SK-N-SH (cell line): Measurements from ENCODE around the gene FAM47E. TPM values are rescaled to one million over a fixed set of nuclear protein-coding genes. Genes with fewer than 3 reads are reported as not detected.

Experiments
- CTCF ChIA-PET: fragments of 300-600, 350-600 bp; formaldehyde crosslinking; extraction: SDS; loops from one replicate; lab custom pipeline; 2021; lab: Yijun Ruan, JAX
- POLR2A ChIA-PET: fragments of 350-600 bp; sonication (Branson Sonifier 250); formaldehyde crosslinking; extraction: SDS; loops from one replicate; lab custom pipeline; 2020; ENCODE audit warnings: antibody characterized with exemption, inconsistent platforms; lab: Yijun Ruan, JAX
- DNase-seq: peaks from one replicate; pipeline ENCODE4 v3.0.0; 2012
- H2AFZ ChIP-seq: fragments of 200-600 bp; sonication (generic); 2 replicates; pipeline ENCODE4 v1.8.1; 2016; ENCODE audit warnings: antibody characterized with exemption, mild to moderate bottlenecking, low read depth
- H3F3A ChIP-seq: fragments of 200-600 bp; sonication (generic); replicated peaks from 2 replicates; pipeline ENCODE3; 2016; ENCODE audit warnings: antibody characterized with exemption, mild to moderate bottlenecking; ENCODE audit not compliant: insufficient read depth
- H3K27ac ChIP-seq, 2 experiments: fragments of 200-500 bp in 1 of 2; fragments of 200-600 bp in 1 of 2; sonication (Bioruptor generic) in 1 of 2; sonication (generic), shearing (Covaris generic) in 1 of 2; 2 replicates each; pipeline versions ENCODE4 v1.5.1 to v1.6.1; 2014 to 2016; ENCODE audit warnings: low read depth in 2 of 2, inconsistent platforms in 1 of 2, low read length in 1 of 2, mild to moderate bottlenecking in 1 of 2, mixed read lengths in 1 of 2
- H3K27me3 ChIP-seq: fragments of 200-600 bp; sonication (generic), shearing (Covaris generic); 2 replicates; pipeline ENCODE4 v1.6.1; 2016; ENCODE audit warnings: mixed run types; ENCODE audit not compliant: insufficient read depth
- H3K36me3 ChIP-seq, 2 experiments: fragments of 200-500 bp in 1 of 2; fragments of 200-600 bp in 1 of 2; sonication (Bioruptor generic) in 1 of 2; sonication (generic) in 1 of 2; replicated peaks in 1 of 2; 2 replicates each; pipeline versions ENCODE3 to v1.5.1; 2014 to 2016; ENCODE audit warnings: low read length in 1 of 2, mild to moderate bottlenecking in 1 of 2; ENCODE audit not compliant: insufficient read depth in 2 of 2, control insufficient read depth in 1 of 2
- H3K4me1 ChIP-seq, 2 experiments: fragments of 200-500 bp in 1 of 2; fragments of 200-600 bp in 1 of 2; sonication (Bioruptor generic) in 1 of 2; sonication (generic), shearing (Covaris generic) in 1 of 2; 2 replicates each; pipeline versions ENCODE4 v1.5.1 to v1.6.1; 2014 to 2016; ENCODE audit warnings: low read depth in 1 of 2, low read length in 1 of 2, mixed run types in 1 of 2; ENCODE audit not compliant: insufficient read depth in 2 of 2, control insufficient read depth in 1 of 2
- H3K4me2 ChIP-seq: fragments of 200-600 bp; sonication (generic), shearing (Covaris generic); 2 replicates; pipeline ENCODE4 v1.6.1; 2017; ENCODE audit warnings: mixed run types
- H3K4me3 ChIP-seq, 2 experiments: fragments of 200-500 bp in 1 of 2; fragments of 200-600 bp in 1 of 2; sonication (Bioruptor generic) in 1 of 2; sonication (generic), shearing (Covaris generic) in 1 of 2; 2 replicates each; pipeline versions ENCODE4 v1.5.1 to v1.8.1; 2014 to 2016; ENCODE audit warnings: low read depth in 2 of 2, inconsistent platforms in 1 of 2, low read length in 1 of 2, mild to moderate bottlenecking in 1 of 2, mixed read lengths in 1 of 2, moderate library complexity in 1 of 2
- H3K79me2 ChIP-seq: fragments of 200-600 bp; sonication (generic); 2 replicates; pipeline ENCODE4 v1.8.1; 2017; ENCODE audit warnings: mild to moderate bottlenecking; ENCODE audit not compliant: insufficient read depth
- H3K9ac ChIP-seq: fragments of 200-600 bp; sonication (generic); 2 replicates; pipeline ENCODE4 v1.6.1; 2017; ENCODE audit warnings: mixed run types
- H3K9me2 ChIP-seq: fragments of 200-600 bp; sonication (generic); 2 replicates; pipeline ENCODE4 v1.6.1; 2017; ENCODE audit warnings: mixed run types
- H3K9me3 ChIP-seq: fragments of 200-600 bp; sonication (generic); 2 replicates; pipeline ENCODE4 v1.6.1; 2017; ENCODE audit warnings: mixed run types, mild to moderate bottlenecking, moderate library complexity
- H4K20me1 ChIP-seq: fragments of 200-600 bp; sonication (generic); 2 replicates; pipeline ENCODE4 v1.6.1; 2017; ENCODE audit warnings: mild to moderate bottlenecking, mixed run types; ENCODE audit not compliant: insufficient read depth
- CHD2 ChIP-seq: fragments of 150-350 bp; IDR thresholded peaks from 2 replicates; pipeline ENCODE4 v1.6.1; 2018; ENCODE audit warnings: low read length; ENCODE audit not compliant: partially characterized antibody
- ELF1 ChIP-seq: IDR thresholded peaks from 2 replicates; pipeline ENCODE4 v1.4.0; 2012
- FOSL2 ChIP-seq: IDR thresholded peaks from 2 replicates; pipeline ENCODE4 v1.4.0; 2012; ENCODE audit warnings: low read depth, mild to moderate bottlenecking, moderate library complexity, borderline replicate concordance
- FOXM1 ChIP-seq: IDR thresholded peaks from 2 replicates; pipeline ENCODE4 v1.4.0; 2012; ENCODE audit warnings: low read depth, mild to moderate bottlenecking
- GABPA ChIP-seq: IDR thresholded peaks from 2 replicates; pipeline ENCODE4 v1.4.0; 2012; ENCODE audit warnings: low read depth, mild to moderate bottlenecking
- GATA2 ChIP-seq: sonication (generic); formaldehyde crosslinking; IDR thresholded peaks from 2 replicates; pipeline ENCODE4 v1.5.0; 2020; ENCODE audit warnings: mild to moderate bottlenecking, missing genetic modification reagents
- JUND ChIP-seq: IDR thresholded peaks from 2 replicates; pipeline ENCODE4 v1.4.0; 2012
- MEF2A ChIP-seq: IDR thresholded peaks from 2 replicates; pipeline ENCODE4 v1.4.0; 2012; ENCODE audit warnings: low read depth, borderline replicate concordance
- MXI1 ChIP-seq: IDR thresholded peaks from 2 replicates; pipeline ENCODE4 v1.6.1; 2012; ENCODE audit warnings: mild to moderate bottlenecking, low read depth, low read length, improper control_type of control experiment
- NFIC ChIP-seq: IDR thresholded peaks from 2 replicates; pipeline ENCODE4 v1.4.0; 2012; ENCODE audit warnings: borderline replicate concordance
- NRF1 ChIP-seq: IDR thresholded peaks from 2 replicates; pipeline ENCODE4 v1.6.1; 2012; ENCODE audit warnings: low read depth, mild to moderate bottlenecking, low read length
- POLR2AphosphoS5 ChIP-seq: IDR thresholded peaks from 2 replicates; pipeline ENCODE4 v1.6.1; 2012; ENCODE audit warnings: low read depth, low read length
- RAD21 ChIP-seq: IDR thresholded peaks from 2 replicates; pipeline ENCODE4 v1.6.1; 2012; ENCODE audit warnings: mild to moderate bottlenecking, low read length
- RCOR1 ChIP-seq: fragments of 150-350 bp; IDR thresholded peaks from 2 replicates; pipeline ENCODE4 v1.6.1; 2017; ENCODE audit warnings: antibody characterized with exemption, low read length
- RFX5 ChIP-seq: IDR thresholded peaks from 2 replicates; pipeline ENCODE4 v1.6.1; 2012; ENCODE audit warnings: mild to moderate bottlenecking, improper control_type of control experiment, low read length
- RXRA ChIP-seq: IDR thresholded peaks from 2 replicates; pipeline ENCODE4 v1.4.0; 2012; ENCODE audit warnings: low read depth, mild to moderate bottlenecking, borderline replicate concordance
- SMC3 ChIP-seq: IDR thresholded peaks from 2 replicates; pipeline ENCODE4 v1.6.1; 2012; ENCODE audit warnings: low read depth, low read length, improper control_type of control experiment
- TAF1 ChIP-seq: IDR thresholded peaks from 2 replicates; pipeline ENCODE4 v1.6.1; 2012; ENCODE audit warnings: low read depth, mild to moderate bottlenecking, low read length, moderate library complexity, borderline replicate concordance
- TCF12 ChIP-seq: IDR thresholded peaks from 2 replicates; pipeline ENCODE4 v1.4.0; 2012
- TEAD4 ChIP-seq: IDR thresholded peaks from 2 replicates; pipeline ENCODE4 v1.4.0; 2012; ENCODE audit warnings: mild to moderate bottlenecking, borderline replicate concordance; ENCODE audit not compliant: insufficient read depth
- YY1 ChIP-seq: IDR thresholded peaks from 2 replicates; pipeline ENCODE4 v1.4.0; 2012; ENCODE audit warnings: low read depth, mild to moderate bottlenecking
- WGBS: methylation state at CpG from one replicate; pipeline ENCODE4 v1.1.6; 2017; ENCODE audit warnings: low lambda C conversion rate; 5-methylcytosine and 5-hydroxymethylcytosine counted together
- polyA plus RNA-seq, 3 experiments: library from polyadenylated mRNA; depleted of rRNA; stranded (reverse); fragments of >200 nt; gene quantifications; 2 replicates each; pipeline ENCODE4 v1.2.3, GENCODE V29; 2012
- TF ChIP-seq, protein P1 (sequence below): IDR thresholded peaks from 2 replicates; pipeline ENCODE4 v1.4.0; 2012; ENCODE audit warnings: low read depth
- TF ChIP-seq, protein P2 (sequence below): IDR thresholded peaks from 2 replicates; pipeline ENCODE4; 2012
- TF ChIP-seq, protein P3 (sequence below): fragments of 150-350 bp; IDR thresholded peaks from 2 replicates; pipeline ENCODE4 v1.6.1; 2016; ENCODE audit warnings: mild to moderate bottlenecking, low read depth, low read length
- TF ChIP-seq, protein P4 (sequence below): fragments of 200-600 bp; sonication (generic); IDR thresholded peaks from 2 replicates; pipeline ENCODE4 v1.6.1; 2017; ENCODE audit warnings: antibody characterized with exemption, mild to moderate bottlenecking, moderate library complexity
- TF ChIP-seq, protein P5 (sequence below): IDR thresholded peaks from 2 replicates; pipeline ENCODE4 v1.4.0; 2012; ENCODE audit warnings: low read depth, borderline replicate concordance

Gene FAM47E
- polyA plus RNA-seq, 1 of the 3 experiments (the other 2 are of a cell fraction): 1.8 TPM

DNA sequence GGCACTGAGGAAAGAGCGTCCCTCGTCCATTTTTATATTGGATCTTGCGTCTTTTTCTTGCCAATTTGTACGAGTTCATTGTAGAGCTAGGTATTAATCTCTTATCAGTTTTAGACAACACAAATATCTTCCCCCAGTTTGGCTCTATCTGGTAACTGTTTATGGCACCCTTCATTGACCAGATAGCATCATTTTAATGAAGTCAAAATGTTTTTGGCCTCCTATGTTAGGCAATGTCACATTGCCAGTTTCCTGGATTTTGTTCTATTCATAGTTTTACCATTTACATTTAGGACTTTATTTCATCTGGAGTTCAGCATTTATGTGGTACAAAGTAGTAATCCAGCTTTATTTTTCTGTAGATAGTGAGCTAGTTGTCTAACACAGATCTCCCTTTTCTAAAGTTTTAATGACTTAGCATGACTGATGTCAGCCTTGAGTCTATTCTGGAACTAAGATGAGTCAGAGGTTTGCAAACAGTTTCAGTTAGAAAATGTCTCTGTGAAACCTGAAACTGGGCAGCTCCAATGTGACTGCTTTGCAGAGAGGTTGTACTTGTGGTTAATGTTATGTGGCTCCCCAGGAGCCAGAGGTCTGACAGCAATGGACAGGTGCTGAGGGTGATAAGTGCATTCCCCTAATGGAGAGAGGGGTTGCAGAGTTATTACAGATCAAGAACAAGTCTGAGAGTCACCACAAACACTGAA lies 49.7 kb downstream of the FAM47E start (continued):
- TF ChIP-seq, protein P1, sequence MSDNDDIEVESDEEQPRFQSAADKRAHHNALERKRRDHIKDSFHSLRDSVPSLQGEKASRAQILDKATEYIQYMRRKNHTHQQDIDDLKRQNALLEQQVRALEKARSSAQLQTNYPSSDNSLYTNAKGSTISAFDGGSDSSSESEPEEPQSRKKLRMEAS: peak; percentile 68; the same call in 1 of the 2 replicates
- TF ChIP-seq MXI1: no peak
- TF ChIP-seq, protein P2, sequence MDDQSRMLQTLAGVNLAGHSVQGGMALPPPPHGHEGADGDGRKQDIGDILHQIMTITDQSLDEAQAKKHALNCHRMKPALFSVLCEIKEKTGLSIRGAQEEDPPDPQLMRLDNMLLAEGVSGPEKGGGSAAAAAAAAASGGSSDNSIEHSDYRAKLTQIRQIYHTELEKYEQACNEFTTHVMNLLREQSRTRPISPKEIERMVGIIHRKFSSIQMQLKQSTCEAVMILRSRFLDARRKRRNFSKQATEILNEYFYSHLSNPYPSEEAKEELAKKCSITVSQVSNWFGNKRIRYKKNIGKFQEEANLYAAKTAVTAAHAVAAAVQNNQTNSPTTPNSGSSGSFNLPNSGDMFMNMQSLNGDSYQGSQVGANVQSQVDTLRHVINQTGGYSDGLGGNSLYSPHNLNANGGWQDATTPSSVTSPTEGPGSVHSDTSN: peak; percentile 77
- no peak for TF ChIP-seq FOXM1
- no peak for TF ChIP-seq RCOR1
- TF ChIP-seq NFIC: no peak
- TF ChIP-seq SMC3: no peak
- TF ChIP-seq TAF1: no peak
- TF ChIP-seq RAD21: no peak
- no peak for TF ChIP-seq GATA2 (CRISPR knock-in tag)
- TF ChIP-seq MEF2A: peak; percentile 51; the same call in 1 of the 2 replicates
- no peak for TF ChIP-seq GABPA
- peak; percentile 29; the same call in 1 of the 2 replicates for TF ChIP-seq POLR2AphosphoS5
- peak; percentile 85; the same call in 1 of the 2 replicates for TF ChIP-seq FOSL2
- peak; percentile 69 for TF ChIP-seq JUND

DNA sequence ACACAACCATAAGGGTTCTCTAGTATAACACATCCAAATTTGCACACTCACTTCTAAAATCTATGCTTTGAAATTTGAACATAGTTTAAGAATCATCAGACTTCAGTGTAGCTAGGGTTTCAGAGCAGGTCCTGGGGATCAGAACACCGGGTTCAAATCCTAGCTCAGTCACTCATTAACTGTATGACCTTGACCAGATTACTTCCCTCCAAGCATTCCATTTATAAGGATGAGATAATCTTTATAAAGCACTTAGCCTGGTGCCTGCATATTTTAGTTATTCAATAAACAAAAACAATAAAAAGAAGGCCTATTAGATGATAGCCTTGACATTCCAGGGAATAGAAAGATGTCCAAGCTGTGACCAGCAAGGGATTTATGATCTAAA lies 50.2 kb downstream of the FAM47E start:
- peaks cover 9% of the 10 kb centered on the region; the same call in 1 of the 2 replicates for H3K79me2 ChIP-seq
- H3F3A ChIP-seq: peaks cover 19% of the 10 kb centered on the region
- no peak for DNase-seq
- H3K9ac ChIP-seq: no peak overlapping the region
- H2AFZ ChIP-seq: no peak overlapping the region
- 0 out of 2 replicates have a peak, but pooled peaks cover 4% of the 10 kb centered on the region for H3K9me3 ChIP-seq
- peaks cover 8 to 10% of the 10 kb centered on the region in 2 experiments; a peak in 2 of 4 replicates for H3K4me1 ChIP-seq
- WGBS: 31% methylated on average over 1 of the region's 1 CpG
- no peaks in the 10 kb centered on the region for H3K27me3 ChIP-seq
- peaks cover 0 to 4% of the 10 kb centered on the region in 2 experiments for H3K36me3 ChIP-seq
- H4K20me1 ChIP-seq: no peaks in the 10 kb centered on the region
- H3K9me2 ChIP-seq: no peaks in the 10 kb centered on the region
- peak overlapping the region; percentile 47; the same call in 1 of the 2 replicates for H3K4me2 ChIP-seq
- POLR2A ChIA-PET: no interaction called here
- TF ChIP-seq CHD2: no peak
- TF ChIP-seq TAF1: no peak
- TF ChIP-seq, protein P3, sequence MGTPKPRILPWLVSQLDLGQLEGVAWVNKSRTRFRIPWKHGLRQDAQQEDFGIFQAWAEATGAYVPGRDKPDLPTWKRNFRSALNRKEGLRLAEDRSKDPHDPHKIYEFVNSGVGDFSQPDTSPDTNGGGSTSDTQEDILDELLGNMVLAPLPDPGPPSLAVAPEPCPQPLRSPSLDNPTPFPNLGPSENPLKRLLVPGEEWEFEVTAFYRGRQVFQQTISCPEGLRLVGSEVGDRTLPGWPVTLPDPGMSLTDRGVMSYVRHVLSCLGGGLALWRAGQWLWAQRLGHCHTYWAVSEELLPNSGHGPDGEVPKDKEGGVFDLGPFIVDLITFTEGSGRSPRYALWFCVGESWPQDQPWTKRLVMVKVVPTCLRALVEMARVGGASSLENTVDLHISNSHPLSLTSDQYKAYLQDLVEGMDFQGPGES: no peak
- no peak for TF ChIP-seq RFX5
- no peak for TF ChIP-seq POLR2AphosphoS5
- TF ChIP-seq, protein P4, sequence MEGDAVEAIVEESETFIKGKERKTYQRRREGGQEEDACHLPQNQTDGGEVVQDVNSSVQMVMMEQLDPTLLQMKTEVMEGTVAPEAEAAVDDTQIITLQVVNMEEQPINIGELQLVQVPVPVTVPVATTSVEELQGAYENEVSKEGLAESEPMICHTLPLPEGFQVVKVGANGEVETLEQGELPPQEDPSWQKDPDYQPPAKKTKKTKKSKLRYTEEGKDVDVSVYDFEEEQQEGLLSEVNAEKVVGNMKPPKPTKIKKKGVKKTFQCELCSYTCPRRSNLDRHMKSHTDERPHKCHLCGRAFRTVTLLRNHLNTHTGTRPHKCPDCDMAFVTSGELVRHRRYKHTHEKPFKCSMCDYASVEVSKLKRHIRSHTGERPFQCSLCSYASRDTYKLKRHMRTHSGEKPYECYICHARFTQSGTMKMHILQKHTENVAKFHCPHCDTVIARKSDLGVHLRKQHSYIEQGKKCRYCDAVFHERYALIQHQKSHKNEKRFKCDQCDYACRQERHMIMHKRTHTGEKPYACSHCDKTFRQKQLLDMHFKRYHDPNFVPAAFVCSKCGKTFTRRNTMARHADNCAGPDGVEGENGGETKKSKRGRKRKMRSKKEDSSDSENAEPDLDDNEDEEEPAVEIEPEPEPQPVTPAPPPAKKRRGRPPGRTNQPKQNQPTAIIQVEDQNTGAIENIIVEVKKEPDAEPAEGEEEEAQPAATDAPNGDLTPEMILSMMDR: no peak
- no peak for TF ChIP-seq ELF1
- TF ChIP-seq TEAD4: no peak
- no peak for TF ChIP-seq RXRA
- TF ChIP-seq JUND: no peak
- TF ChIP-seq, protein P5, sequence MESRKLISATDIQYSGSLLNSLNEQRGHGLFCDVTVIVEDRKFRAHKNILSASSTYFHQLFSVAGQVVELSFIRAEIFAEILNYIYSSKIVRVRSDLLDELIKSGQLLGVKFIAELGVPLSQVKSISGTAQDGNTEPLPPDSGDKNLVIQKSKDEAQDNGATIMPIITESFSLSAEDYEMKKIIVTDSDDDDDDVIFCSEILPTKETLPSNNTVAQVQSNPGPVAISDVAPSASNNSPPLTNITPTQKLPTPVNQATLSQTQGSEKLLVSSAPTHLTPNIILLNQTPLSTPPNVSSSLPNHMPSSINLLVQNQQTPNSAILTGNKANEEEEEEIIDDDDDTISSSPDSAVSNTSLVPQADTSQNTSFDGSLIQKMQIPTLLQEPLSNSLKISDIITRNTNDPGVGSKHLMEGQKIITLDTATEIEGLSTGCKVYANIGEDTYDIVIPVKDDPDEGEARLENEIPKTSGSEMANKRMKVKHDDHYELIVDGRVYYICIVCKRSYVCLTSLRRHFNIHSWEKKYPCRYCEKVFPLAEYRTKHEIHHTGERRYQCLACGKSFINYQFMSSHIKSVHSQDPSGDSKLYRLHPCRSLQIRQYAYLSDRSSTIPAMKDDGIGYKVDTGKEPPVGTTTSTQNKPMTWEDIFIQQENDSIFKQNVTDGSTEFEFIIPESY: no peak
- no peak for TF ChIP-seq YY1
- TF ChIP-seq NRF1: no peak
- TF ChIP-seq RCOR1: no peak
- no peak for TF ChIP-seq TCF12
- CTCF ChIA-PET: interaction anchor here (1.6 kb wide), 2 partner anchors 76 to 123 kb away, joined by 5 to 9 read pairs; no protein-coding TSS in a partner anchor
- H3K27ac ChIP-seq: peak overlapping the region; percentile 39 to 69; a peak in 3 of 4 replicates
- H3K4me3 ChIP-seq: no peak overlapping the region
